GM19328 (cell line): ENCODE data around the gene MTERF4.

ENCODE experiments used
- ATAC-seq: cut with Tn5 transposase; IDR thresholded peaks from one replicate; pipeline ENCODE4 v1.9.1; 2021; ENCODE audit warnings: mild to moderate bottlenecking, moderate library complexity; ENCODE audit not compliant: unreplicated experiment

The MTERF4 gene

DNA sequence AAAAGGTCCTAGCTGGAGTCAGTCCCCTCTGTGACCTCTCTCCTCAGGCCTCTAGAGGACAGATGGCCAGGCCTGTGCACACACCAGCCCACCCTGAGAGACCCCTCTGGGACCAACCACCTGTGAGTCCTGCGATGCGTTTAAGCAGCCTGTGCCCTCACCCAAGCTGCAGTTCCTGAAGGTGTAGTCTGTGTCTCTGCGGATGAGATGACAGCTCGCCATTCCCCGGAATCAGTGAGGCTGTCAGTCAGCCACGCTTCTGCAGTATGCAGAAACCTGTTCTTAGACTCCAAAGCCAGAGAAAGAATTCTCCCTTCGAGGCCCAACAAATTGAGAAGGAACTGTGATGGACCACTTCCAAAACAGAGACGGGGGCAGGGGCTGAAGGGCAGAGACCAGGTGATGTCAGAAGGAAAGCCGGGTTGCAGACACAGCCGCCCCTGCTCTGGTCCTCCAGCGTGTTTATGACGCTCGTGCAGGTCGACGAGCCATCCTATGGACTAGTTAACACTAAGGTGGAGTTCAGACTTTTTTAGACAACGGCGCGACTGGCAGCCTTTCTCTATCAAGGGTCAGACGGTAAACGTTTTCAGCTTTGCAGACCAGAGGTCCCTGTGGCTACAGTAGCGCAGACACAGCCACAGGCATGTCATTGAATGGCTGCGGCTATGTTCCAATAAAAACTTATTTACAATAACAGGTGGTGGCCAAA, 10.2 kb downstream of the MTERF4 start:
- no peak for ATAC-seq

DNA sequence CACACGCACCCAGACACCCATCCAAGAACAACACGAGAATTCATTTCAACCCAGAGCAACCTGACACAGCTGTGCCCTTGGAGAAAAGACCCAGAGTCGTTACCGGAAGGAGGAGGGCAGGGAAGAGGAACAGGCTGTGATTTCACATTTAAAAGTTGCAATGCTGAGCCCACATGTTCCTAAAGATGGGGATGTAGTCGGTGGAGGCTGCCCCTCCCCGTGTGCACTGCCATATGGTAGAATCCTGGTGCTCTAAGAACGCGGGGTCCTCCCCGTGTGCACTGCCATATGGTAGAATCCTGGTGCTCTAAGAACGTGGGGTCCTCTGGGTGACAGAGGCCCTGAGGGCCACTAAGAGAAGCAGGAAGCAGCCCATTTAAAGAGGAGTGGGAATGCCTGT, 10.9 kb downstream of the MTERF4 start:
- ATAC-seq: no peak

DNA sequence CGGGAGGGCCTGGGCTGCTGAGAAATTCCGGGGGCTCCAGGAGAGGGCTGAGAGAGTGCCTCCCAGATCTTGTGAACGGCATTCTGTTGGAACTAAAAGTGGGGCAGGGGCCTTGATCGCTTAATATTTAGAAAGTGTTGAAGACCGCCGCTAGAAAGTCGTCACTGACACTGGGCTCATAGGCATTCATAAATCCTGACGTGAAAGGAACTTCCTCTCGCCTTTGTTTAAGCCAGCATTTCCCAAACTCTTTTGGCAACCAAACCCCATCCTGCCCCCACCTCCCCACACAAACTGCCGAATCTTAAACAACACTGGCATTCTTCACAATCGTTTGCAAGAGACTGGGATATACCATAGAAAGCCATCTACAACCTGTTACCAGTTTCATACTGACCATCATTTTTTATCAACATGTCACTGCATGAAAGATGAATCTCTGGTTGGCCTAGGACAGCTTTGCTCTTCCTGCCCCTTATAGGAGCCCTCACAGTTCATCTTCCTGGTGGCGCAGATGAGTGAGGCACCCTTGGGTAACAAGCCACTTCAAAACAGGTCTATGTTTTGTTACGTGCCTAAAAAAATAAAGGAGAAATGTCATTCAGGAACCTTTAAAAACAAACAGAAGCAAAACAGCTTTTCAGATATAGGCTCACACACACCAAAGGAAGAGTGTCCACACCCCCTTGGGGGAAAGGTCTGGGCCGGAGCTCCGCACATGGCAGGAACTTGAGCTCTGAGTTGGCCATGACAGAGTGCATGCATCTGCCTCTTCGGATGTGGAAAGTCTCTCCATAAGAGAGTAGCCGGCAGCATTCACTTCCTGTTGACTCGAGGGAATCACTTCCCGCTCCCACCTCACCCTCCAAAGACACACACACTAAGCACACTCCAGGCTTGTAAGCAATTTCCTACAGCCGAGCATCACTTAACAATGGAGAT, 13.0 kb downstream of the MTERF4 start:
- ATAC-seq: no peak

GRCh38 chr2:241088376-241088775, 13.7 kb downstream of the MTERF4 start:
- ATAC-seq: no peak

- ATAC-seq: no peak
These were observed 14.4 kb downstream of the MTERF4 start for GRCh38 chr2:241087420-241088268.

DNA sequence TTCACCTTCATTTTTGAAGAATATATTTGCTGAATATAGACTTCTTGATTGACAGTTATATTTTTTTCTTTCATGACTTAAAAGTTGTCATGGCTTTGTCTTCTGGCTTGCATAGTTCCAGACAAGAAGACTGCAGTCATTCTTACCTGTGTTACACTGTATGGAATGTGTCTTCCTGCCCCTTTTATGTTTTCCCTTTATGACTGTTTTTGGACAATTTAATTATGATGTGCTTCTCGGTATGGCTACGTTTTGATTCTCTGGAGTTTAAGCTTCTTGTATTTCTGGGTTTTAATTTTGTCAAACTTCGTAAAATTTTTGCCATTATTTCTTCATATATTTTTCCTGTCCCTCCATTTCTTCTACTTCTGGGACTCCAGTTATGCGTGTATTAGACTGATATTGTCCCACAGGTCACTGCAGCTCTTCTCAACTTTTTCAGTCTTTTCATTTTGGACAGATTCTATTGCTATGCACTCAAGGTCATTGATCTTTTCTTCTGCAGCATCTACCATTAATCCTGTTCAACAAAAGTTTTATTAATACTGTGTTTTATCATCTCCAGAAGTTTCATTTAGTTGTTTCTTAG, 17.1 kb downstream of the MTERF4 start:
- ATAC-seq: no peak

DNA sequence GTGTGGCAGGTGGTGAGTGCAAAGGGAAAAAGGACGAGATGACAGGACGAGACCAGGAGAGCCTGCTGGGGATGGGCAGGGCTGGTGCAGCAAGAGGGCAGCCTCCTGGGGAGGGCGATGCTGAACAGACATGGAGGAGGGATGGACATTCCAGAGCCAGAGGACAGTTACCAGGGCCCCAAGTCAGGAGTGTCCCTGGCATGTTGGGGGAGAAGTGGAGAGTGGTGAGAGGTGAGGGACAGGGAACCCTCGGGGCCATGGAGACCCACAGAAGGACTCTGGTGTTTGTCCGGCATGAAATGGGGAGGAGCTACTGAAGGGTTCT, 19.0 kb downstream of the MTERF4 start:
- ATAC-seq: no peak

- ATAC-seq: no peak
These were observed 19.6 kb downstream of the MTERF4 start for GRCh38 chr2:241082341-241083090.

GRCh38 chr2:241081643-241082340, 20.3 kb downstream of the MTERF4 start:
- ATAC-seq: no peak

DNA sequence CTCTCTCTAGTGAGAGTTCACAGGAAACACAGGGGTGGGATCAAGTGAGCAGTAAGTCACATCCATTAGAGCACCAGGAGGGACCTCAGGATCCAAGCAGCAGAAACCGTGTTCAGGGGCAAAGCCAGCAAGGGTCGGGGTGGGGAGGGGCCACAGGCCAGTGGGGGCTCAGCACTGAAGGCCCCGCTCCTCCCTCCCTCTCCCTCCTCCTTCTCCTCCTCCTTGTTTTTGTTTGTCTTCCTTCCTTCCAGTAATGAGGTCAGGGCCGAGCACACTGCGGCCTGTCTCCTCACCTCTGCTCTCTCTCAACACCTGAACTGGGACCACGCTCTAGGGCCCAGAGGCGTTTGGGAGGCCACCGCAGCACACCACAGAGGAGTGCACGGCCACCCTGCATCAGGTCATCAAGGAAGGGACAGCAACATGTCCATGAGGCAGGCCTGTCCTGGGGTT, 20.9 kb downstream of the MTERF4 start:
- ATAC-seq: no peak

GRCh38 chr2:241080405-241081189, 21.5 kb downstream of the MTERF4 start:
- ATAC-seq: no peak

DNA sequence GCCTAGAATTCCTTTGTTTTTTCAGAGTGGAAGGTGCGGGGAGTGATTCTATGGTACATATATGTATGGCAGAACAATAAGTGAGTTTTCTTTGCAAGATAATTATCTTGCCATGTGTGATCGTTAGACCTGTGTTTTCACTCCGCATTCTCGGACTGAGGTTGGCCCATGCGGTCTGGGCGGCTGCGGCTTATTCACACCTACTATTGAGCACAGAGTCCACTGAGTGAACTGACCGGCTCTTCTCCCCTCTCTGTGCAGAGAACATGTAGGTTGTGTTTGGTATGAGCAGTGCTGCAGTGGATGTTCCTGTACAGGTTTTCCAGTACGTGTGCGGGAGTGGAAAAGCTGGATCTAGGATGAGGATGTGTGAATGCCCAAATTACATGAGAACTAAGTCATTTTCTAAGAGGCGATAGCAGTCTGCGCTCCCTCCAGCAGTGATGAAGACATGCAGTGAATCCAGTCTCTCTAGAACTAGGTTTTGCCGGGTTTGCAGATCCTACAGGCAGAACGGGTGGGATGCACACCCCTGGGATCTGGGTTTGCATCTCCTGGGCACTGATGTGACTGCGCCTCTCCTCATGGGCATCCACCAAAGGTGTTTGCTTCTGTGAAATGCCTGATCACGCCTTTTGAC, 27.1 kb downstream of the MTERF4 start:
- no peak for ATAC-seq

DNA sequence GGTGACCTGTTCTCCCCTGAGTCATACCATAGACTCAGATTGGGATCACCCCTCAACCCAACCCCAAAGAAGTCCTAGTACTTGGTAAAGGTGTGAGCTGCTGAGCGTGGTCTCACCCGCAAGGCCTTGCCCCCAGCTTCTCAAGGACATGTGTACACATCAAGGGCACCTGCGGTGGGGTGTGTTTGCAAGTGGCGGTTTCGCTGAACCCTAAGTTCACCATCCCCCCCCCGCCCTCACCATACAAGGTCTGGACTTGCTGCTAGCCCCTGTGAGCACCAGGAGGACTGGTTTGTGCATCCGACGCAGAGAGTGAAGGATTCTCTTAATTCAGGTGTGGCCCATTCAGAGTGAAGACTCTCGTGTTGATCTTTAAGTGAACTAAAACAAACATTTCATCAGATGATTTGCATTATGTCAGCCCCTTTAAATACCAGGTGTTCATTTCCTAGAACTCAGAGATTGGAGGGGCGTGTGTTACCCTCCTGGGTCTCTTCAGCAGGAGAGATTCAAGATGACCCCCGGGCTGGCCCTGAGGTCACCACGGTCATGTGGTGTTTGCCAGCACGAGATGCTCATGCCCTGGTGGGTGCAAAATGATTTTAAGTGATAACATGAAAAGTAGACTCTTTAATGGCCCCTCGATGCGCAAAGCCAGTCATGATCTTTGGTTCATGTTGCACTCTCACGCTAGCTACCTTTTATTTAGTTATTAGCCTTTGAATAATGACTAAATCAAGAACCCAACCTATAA, 27.8 kb downstream of the MTERF4 start:
- no peak for ATAC-seq

DNA sequence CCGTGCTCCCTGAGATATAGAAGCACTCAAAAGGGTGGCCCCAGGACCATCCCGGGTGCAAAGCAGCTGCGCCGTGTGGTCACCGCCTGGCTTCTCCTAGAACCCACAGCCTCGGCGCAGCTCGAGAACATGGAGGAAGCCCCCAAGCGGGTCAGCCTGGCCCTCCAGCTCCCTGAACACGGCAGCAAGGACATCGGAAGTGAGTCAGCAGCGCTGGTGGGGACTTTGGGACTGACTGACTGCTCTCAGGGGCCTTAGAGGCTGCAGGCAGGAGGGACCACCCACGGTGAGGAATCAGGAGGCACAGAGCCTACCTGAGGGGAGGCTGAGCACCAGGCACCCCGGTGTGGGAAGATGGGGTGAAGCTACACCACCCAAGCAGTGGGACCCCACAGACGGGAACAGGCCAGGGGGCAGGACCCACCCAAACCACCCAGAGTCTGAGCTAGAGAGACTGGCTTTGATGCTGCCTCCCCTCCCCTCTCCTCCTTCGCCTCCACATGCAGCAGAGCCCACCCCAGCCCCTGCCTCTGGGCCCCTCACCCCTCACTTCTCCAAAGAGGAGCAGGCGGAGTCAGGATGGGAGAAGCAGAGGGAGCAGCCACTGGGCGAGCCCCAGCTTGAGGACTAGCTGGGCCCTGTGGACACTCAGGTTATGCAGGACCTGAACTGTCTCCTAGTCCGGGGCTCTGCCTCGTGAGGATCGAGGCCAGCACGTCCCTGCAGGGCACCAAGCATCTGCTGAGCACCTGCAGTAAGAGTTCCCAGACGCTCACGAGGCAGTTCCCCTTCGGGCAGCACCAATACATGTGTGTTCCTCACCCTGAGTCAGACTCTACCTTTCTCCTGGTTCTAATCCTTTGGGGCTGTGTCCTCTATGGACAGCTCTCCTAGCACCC, 28.7 kb downstream of the MTERF4 start:
- ATAC-seq: no peak

DNA sequence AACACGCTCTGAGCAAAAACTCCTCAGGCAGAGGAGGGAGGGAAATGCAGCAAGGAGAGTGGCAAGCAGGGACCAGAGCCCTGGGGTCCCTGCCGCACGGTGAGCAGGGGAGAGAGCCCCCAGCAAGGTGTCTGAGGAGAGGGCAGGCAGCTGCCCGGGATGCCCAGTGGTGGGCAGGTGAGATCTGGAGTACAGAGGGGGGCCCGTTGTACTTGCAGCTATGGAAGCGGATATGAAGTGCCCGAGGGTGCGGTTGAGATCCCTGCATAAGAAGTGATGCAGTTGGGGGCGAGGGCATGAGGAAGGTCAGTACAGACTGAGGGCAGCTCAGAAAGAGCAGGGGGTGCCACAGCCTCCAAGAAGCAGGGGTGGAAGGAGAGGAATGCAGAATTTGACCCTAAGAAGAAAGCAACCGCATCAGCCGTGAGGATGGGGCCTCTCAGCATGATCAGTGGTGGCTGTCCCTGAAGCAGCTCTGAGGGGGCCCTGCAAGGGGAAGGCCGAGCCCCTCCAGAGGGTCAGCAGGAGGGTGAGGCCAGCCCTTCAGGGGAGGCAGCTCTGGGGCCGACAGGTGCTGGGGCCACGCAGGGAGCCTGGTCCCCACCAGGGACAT, 29.4 kb downstream of the MTERF4 start:
- no peak for ATAC-seq

DNA sequence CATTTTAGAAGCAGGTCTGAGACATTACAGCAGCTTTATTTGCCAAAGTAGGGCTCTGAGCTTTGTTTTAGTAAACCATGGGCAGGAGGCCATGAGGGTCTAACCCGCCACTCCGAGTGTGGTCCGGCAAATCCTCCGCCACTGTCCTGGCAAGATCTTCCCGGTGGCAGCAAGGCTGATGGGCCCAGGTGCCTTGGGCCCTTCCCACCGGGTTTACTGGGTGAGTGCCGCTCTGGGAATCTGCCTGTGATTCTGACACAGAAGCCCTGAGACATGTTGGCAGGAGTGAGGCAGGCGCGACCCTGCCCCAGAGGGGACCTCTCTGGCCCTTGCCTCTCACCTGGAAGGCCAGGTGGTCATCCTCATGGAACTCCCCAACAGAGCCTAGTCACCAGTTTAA, 29.9 kb downstream of the MTERF4 start:
- ATAC-seq: no peak
